K562 (cell line): ENCODE results near the gene C2CD2L. TPM values are rescaled to one million over a fixed set of nuclear protein-coding genes. Genes with fewer than 3 reads are reported as not detected.

Experiments used
- ATAC-seq: fragments of 200-7000 bp; cut with Tn5 transposase; 3 replicates; pipeline ENCODE4 v1.9.1; 2020; ENCODE audit warnings: moderate library complexity
- BruUV-seq: library from RNA; stranded (reverse); fragments of 400-500 nt; replicated peaks from 2 replicates; lab custom pipeline; 2021; lab: Mats Ljungman, UMichigan
- CTCF ChIA-PET: fragments of 300-600 bp; formaldehyde crosslinking; extraction: SDS; loops from one replicate; lab custom pipeline; 2021; ENCODE audit warnings: low intra/inter-chr PET ratio; lab: Yijun Ruan, JAX
- POLR2A ChIA-PET: fragments of 300-600, 350-650 bp; sonication (Branson Sonifier 250); formaldehyde crosslinking; extraction: SDS; loops from one replicate; lab custom pipeline; 2021; ENCODE audit warnings: antibody characterized with exemption, inconsistent platforms; lab: Yijun Ruan, JAX
- DNase-seq, 4 experiments: peaks; one replicate each; pipeline versions ENCODE4 v3.0.0 to v3.0.0-alpha.2; 2011 to 2018; ENCODE audit warnings: low spot score in 3 of 4, mixed read lengths in 3 of 4; ENCODE audit errors: extremely low read depth in 1 of 4
- FAIRE-seq: peaks from 2 replicates; lab custom pipeline; 2011; peaks lifted over from hg19 to GRCh38; lab: Jason Lieb, UNC
- H2AFZ ChIP-seq: 2 replicates; pipeline ENCODE4 v1.6.0; 2011; ENCODE audit warnings: low read depth, low read length, control low read depth, inconsistent platforms
- H3K27ac ChIP-seq: fragments of 200-600 bp; 3 replicates; pipeline ENCODE4 v1.8.0; 2011; ENCODE audit warnings: low read depth, mild to moderate bottlenecking, control low read depth, inconsistent platforms, low read length, moderate library complexity, mixed read lengths; ENCODE audit errors: extremely low read depth
- H3K27me3 ChIP-seq, 2 experiments: fragments of 300-600 bp in 1 of 2; 2 replicates in 1 of 2; 3 replicates in 1 of 2; pipeline versions ENCODE4 v1.6.0 to v1.8.0; 2011; ENCODE audit warnings: inconsistent platforms in 2 of 2, low read length in 2 of 2, mild to moderate bottlenecking in 1 of 2, mixed read lengths in 1 of 2, moderate library complexity in 1 of 2; ENCODE audit not compliant: control insufficient read depth in 2 of 2, insufficient read depth in 2 of 2
- H3K36me3 ChIP-seq: fragments of 300-600 bp; 3 replicates; pipeline ENCODE4 v1.8.0; 2011; ENCODE audit warnings: mild to moderate bottlenecking, low read length, inconsistent platforms; ENCODE audit not compliant: control insufficient read depth, insufficient read depth
- H3K4me1 ChIP-seq, 2 experiments: fragments of 200-600 bp in 1 of 2; replicated peaks in 1 of 2; 2 replicates in 1 of 2; 3 replicates in 1 of 2; pipeline versions ENCODE4 v1.5.1 to v1.8.0; 2011; ENCODE audit warnings: inconsistent platforms in 2 of 2, low read length in 2 of 2, mild to moderate bottlenecking in 1 of 2, mixed read lengths in 1 of 2, moderate library complexity in 1 of 2; ENCODE audit not compliant: control insufficient read depth in 2 of 2, insufficient read depth in 2 of 2
- H3K4me2 ChIP-seq: 2 replicates; pipeline ENCODE4 v1.6.1; 2011; ENCODE audit warnings: low read length, control low read depth, inconsistent platforms, mixed read lengths; ENCODE audit not compliant: insufficient read depth
- H3K4me3 ChIP-seq: fragments of 200-600 bp; sonication (generic), shearing (Covaris generic); 2 replicates; pipeline ENCODE4 v1.5.1; 2016; ENCODE audit warnings: control low read depth, inconsistent platforms
- H3K79me2 ChIP-seq: fragments of 200-600 bp; 3 replicates; pipeline ENCODE4 v1.8.0; 2011; ENCODE audit warnings: low read length, inconsistent platforms; ENCODE audit not compliant: control insufficient read depth, insufficient read depth
- H3K9ac ChIP-seq, 2 experiments: 2 replicates each; pipeline versions ENCODE4 v1.6.0 to v1.6.1; 2011; ENCODE audit warnings: low read depth in 2 of 2, low read length in 2 of 2, control low read depth in 1 of 2, inconsistent platforms in 1 of 2, mild to moderate bottlenecking in 1 of 2, mixed read lengths in 1 of 2; ENCODE audit not compliant: insufficient read depth in 1 of 2
- H3K9me1 ChIP-seq: one replicate; pipeline ENCODE4 v1.6.0; 2011; ENCODE audit warnings: inconsistent platforms, mild to moderate bottlenecking, low read length, moderate library complexity; ENCODE audit not compliant: control insufficient read depth, insufficient read depth
- H3K9me3 ChIP-seq: replicated peaks from 2 replicates; pipeline ENCODE4 v1.5.1; 2011; ENCODE audit warnings: low read depth, low read length, inconsistent platforms; ENCODE audit not compliant: control insufficient read depth, insufficient read depth
- H4K20me1 ChIP-seq: replicated peaks from 2 replicates; pipeline ENCODE4 v1.6.1; 2011; ENCODE audit warnings: low read length, inconsistent platforms, mixed read lengths; ENCODE audit not compliant: control insufficient read depth, insufficient read depth
- CHD4 ChIP-seq: fragments of 200-600 bp; sonication (generic); IDR thresholded peaks from 3 replicates; pipeline ENCODE4 v1.6.1; 2012; ENCODE audit warnings: low read depth, mild to moderate bottlenecking, mixed read lengths, low read length, inconsistent platforms; ENCODE audit not compliant: insufficient read depth, insufficient replicate concordance, poor library complexity, severe bottlenecking
- FOXP1 ChIP-seq: sonication (generic); formaldehyde crosslinking; IDR thresholded peaks from 2 replicates; pipeline ENCODE4 v1.8.0; 2022; ENCODE audit warnings: mild to moderate bottlenecking, missing genetic modification reagents
- NCOR1 ChIP-seq: fragments of 450-650 bp; IDR thresholded peaks from 2 replicates; pipeline ENCODE4 v1.6.1; 2016; ENCODE audit warnings: mild to moderate bottlenecking, moderate library complexity
- NFRKB ChIP-seq: fragments of 450-650 bp; IDR thresholded peaks from 2 replicates; pipeline ENCODE4 v1.6.1; 2016; ENCODE audit warnings: low read depth
- NFXL1 ChIP-seq: fragments of 450-650 bp; formaldehyde crosslinking; IDR thresholded peaks from 2 replicates; pipeline ENCODE4 v1.4.0; 2021; ENCODE audit warnings: mild to moderate bottlenecking
- NR2C2 ChIP-seq, 2 experiments: fragments of 200-800 bp in 1 of 2; sonication (Bioruptor generic) in 1 of 2; sonication (generic) in 1 of 2; formaldehyde crosslinking in 1 of 2; IDR thresholded peaks; 2 replicates each; pipeline versions ENCODE4 v1.6.1 to v1.8.0; 2016 to 2022; ENCODE audit warnings: mild to moderate bottlenecking in 1 of 2, missing compliant biosample characterization in 1 of 2, missing genetic modification characterization in 1 of 2, missing genetic modification reagents in 1 of 2
- PCBP1 ChIP-seq: fragments of 200-400 bp; formaldehyde crosslinking; IDR thresholded peaks from 2 replicates; pipeline ENCODE4 v1.6.1; 2018; ENCODE audit warnings: mild to moderate bottlenecking, low read depth, low read length; ENCODE audit not compliant: poor library complexity, severe bottlenecking
- SMC3 ChIP-seq: conservative IDR thresholded peaks from 2 replicates; pipeline ENCODE4 v1.6.1; 2011; ENCODE audit warnings: low read depth, low read length, improper control_type of control experiment; ENCODE audit not compliant: insufficient read depth
- SNIP1 ChIP-seq: fragments of 450-650 bp; IDR thresholded peaks from 2 replicates; pipeline ENCODE4 v1.7.1; 2017; ENCODE audit warnings: low read depth, mild to moderate bottlenecking
- SRF ChIP-seq, 2 experiments: fragments of 250-450, 450-650 bp in 1 of 2; sonication (Bioruptor Pico) in 1 of 2; sonication (generic) in 1 of 2; formaldehyde crosslinking; IDR thresholded peaks; 2 replicates each; pipeline versions ENCODE4 v1.5.0 to v1.5.1; 2020 to 2022; ENCODE audit warnings: mild to moderate bottlenecking in 1 of 2, missing genetic modification reagents in 1 of 2
- TBL1XR1 ChIP-seq, 2 experiments: IDR thresholded peaks; 2 replicates each; pipeline ENCODE4 v1.6.1; 2012; ENCODE audit warnings: improper control_type of control experiment in 2 of 2, low read length in 2 of 2, mild to moderate bottlenecking in 1 of 2
- ZBED1 ChIP-seq: IDR thresholded peaks from 2 replicates; pipeline ENCODE4 v1.6.1; 2014
- ZKSCAN1 ChIP-seq: fragments of 150-350 bp; IDR thresholded peaks from 2 replicates; pipeline ENCODE4 v1.6.1; 2016; ENCODE audit warnings: low read depth, low read length
- WGBS: fragments of 100-300 bp; shearing (Covaris generic); methylation state at CpG from one replicate; pipeline ENCODE4 v1.1.6; 2016; ENCODE audit warnings: low coverage, mixed read lengths; ENCODE audit not compliant: insufficient coverage; ENCODE audit errors: missing lambda C conversion rate; 5-methylcytosine and 5-hydroxymethylcytosine counted together
- in situ Hi-C: fragments of 300-500 bp; cut with MboI; formaldehyde crosslinking; loops from 4 replicates; pipeline ENCODE4 v1.15.0; 2018; ENCODE audit warnings: inconsistent platforms, mixed read lengths
- intact Hi-C: fragments of 100-400 bp; cut with micrococcal nuclease; formaldehyde crosslinking; loops from 2 replicates; pipeline ENCODE4 v1.14.2; 2022
- polyA plus RNA-seq, 8 experiments: library from polyadenylated mRNA; depleted of rRNA in 4 of 8; stranded (reverse) in 5 of 8; unstranded in 3 of 8; fragments of >200 nt; fragmentation: Nextera tagmentation in 2 of 8; fragmentation: Illumina TruSeq in 1 of 8; extraction: Ambion mirVana in 2 of 8; extraction: Trizol in 1 of 8; gene quantifications; 2 replicates each; pipeline versions ENCODE4 v1.2.1 to v1.2.3, GENCODE V29; 2011 to 2014; ENCODE audit warnings: inconsistent platforms in 1 of 8, missing spikeins in 1 of 8
- total RNA-seq, 7 experiments: library from RNA; depleted of rRNA in 6 of 7; stranded (reverse); fragments of >200 nt in 6 of 7; fragmentation: Illumina TruSeq in 2 of 7; extraction: Trizol in 2 of 7; gene quantifications; 2 replicates each; pipeline versions ENCODE4 v1.2.1 to v1.2.3, GENCODE V29; 2011 to 2021; ENCODE audit warnings: low replicate concordance in 1 of 7
- TF ChIP-seq, protein P1 (sequence below): sonication (generic); formaldehyde crosslinking; IDR thresholded peaks from 2 replicates; pipeline ENCODE4 v1.9.0; 2022; ENCODE audit warnings: mild to moderate bottlenecking, missing genetic modification reagents
- TF ChIP-seq, protein P2 (sequence below): fragments of 450-650 bp; IDR thresholded peaks from 2 replicates; pipeline ENCODE4 v1.6.1; 2016; ENCODE audit warnings: antibody characterized with exemption
- TF ChIP-seq, protein P3 (sequence below): fragments of 450-650 bp; IDR thresholded peaks from 2 replicates; pipeline ENCODE4 v1.6.1; 2018; ENCODE audit warnings: mild to moderate bottlenecking, low read depth; ENCODE audit not compliant: partially characterized antibody

Gene C2CD2L
- total and polyA plus RNA-seq, 9 of the 15 experiments (the other 6 are each of a cell fraction or from before 2014, with no cell fraction given): 0.66 to 41.2 (median 14.8) TPM

DNA sequence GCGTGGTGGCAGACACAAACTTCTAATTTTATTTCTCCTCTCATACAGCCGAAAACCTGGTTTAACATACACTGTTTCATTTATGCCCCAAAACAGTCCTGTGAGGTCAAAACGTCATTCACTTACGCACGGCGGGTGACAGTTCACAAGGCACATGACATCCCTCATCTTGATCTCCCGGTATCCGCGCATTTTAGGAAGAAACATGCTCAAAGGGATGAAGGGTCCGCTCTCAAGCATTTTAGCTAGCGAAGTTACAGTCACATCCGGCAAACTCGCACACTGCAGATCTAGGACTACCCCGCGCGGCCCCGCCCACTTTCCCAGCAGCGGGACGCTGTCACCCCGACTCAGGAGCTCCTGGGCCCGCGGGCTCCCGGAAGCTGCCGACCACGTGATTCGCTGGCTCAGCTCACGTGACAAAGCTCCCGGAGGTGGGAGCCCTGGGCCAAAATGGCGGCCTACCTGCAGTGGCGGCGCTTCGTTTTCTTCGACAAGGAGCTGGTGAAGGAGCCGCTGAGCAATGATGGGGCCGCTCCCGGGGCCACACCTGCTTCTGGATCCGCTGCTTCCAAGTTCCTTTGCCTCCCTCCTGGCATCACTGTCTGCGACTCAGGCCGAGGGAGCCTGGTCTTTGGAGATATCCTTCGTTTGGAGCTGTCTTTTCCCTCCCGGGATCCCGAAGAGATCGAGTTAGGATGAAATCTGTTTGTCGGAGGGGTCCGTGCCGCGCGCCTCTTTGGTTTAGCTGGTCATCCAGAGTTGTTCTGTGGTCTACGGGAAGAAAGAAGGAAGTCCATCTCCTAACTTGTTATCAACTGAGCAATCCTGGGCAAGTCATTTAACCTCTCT is 39.5 kb upstream of the C2CD2L start, which contains the start of gene VPS11:
TSS of gene VPS11 (plus strand) at position 448 of the 852 bp plus-strand sequence. CDS start at position 454, 6 bp downstream.
- Histone ChIP-seq H3K4me1 (peaks cover 15 to 21% of the 10 kb centered on the region in 2 experiments; a peak in 4 of 5 replicates), H3K4me3 (peak within 1 kb of the TSS; percentile 57), H3K9me3 (no peaks in the 10 kb centered on the region), H3K9me1 (no peaks in the 10 kb centered on the region), H3K9ac (peak within 1 kb of the TSS; percentile 75 to 95), H2AFZ (peak within 1 kb of the TSS; percentile 79), H3K4me2 (peak within 1 kb of the TSS; percentile 86), H4K20me1 (no peaks in the 10 kb centered on the region), H3K36me3 (peaks cover 39% of the 10 kb centered on the region), H3K27me3 (no peaks in the 10 kb centered on the region), H3K79me2 (peaks cover 46% of the 10 kb centered on the region), H3K27ac (peak within 1 kb of the TSS; percentile 71)
- TSS peak; percentile 82 for BruUV-seq
- DNase-seq (peak; percentile 93 to 99 (median 96)), FAIRE-seq (peak; percentile 90), ATAC-seq (peak; percentile 94)
- in situ Hi-C loops: no loop called here
- CTCF ChIA-PET: no interaction called here
- POLR2A ChIA-PET: interaction anchor here (0.6 to 4.0 kb wide), 15 partner anchors 9 to 253 kb away, joined by 3 to 68 read pairs (median 4); partner anchors contain the start of genes HMBS and HYOU1
- intact Hi-C loops: loop anchor here (1.0 to 2.0 kb wide), 2 partner anchors 17 to 28 kb away; partner anchors contain the start of gene HMBS
- WGBS: under 1% methylated on average over 45 of the region's 49 CpGs
- TF ChIP-seq NFRKB: peak; percentile 81; the same call in 1 of the 2 replicates
- TF ChIP-seq NFXL1 (CRISPR knock-in tag): no peak
- TF ChIP-seq SMC3: no peak
- no peak for TF ChIP-seq ZKSCAN1
- TF ChIP-seq, protein P1, sequence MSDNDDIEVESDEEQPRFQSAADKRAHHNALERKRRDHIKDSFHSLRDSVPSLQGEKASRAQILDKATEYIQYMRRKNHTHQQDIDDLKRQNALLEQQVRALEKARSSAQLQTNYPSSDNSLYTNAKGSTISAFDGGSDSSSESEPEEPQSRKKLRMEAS (CRISPR knock-in tag): peak; percentile 81
- TF ChIP-seq FOXP1 (CRISPR knock-in tag): peak; percentile 87
- TF ChIP-seq SRF (CRISPR knock-in tag; IDR thresholded peaks at IDR 0.05): no peak
- TF ChIP-seq, protein P2, sequence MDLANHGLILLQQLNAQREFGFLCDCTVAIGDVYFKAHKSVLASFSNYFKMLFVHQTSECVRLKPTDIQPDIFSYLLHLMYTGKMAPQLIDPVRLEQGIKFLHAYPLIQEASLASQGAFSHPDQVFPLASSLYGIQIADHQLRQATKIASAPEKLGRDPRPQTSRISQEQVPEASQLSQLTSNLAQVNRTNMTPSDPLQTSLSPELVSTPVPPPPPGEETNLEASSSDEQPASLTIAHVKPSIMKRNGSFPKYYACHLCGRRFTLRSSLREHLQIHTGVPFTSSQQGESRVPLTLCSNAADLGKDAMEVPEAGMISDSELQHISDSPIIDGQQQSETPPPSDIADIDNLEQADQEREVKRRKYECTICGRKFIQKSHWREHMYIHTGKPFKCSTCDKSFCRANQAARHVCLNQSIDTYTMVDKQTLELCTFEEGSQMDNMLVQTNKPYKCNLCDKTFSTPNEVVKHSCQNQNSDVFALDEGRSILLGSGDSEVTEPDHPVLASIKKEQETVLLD: no peak
- no peak for TF ChIP-seq ZBED1
- no peak for TF ChIP-seq NR2C2 (CRISPR knock-in tag; IDR thresholded peaks at IDR 0.05)
- TF ChIP-seq NR2C2 (tag; IDR thresholded peaks at IDR 0.05): peak; percentile 95
- TF ChIP-seq, protein P3, sequence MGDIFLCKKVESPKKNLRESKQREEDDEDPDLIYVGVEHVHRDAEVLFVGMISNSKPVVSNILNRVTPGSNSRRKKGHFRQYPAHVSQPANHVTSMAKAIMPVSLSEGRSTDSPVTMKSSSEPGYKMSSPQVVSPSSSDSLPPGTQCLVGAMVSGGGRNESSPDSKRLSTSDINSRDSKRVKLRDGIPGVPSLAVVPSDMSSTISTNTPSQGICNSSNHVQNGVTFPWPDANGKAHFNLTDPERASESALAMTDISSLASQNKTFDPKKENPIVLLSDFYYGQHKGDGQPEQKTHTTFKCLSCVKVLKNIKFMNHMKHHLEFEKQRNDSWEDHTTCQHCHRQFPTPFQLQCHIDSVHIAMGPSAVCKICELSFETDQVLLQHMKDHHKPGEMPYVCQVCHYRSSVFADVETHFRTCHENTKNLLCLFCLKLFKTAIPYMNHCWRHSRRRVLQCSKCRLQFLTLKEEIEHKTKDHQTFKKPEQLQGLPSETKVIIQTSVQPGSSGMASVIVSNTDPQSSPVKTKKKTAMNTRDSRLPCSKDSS: no peak
- no peak for TF ChIP-seq NCOR1
- no peak for TF ChIP-seq PCBP1
- no peak for TF ChIP-seq TBL1XR1 (IDR thresholded peaks at IDR 0.05; ENCODE audit: low read length in 2 of 2)
- no peak for TF ChIP-seq CHD4
- no peak for TF ChIP-seq SNIP1
